GM12878 (cell line): ENCODE measurements around the gene RFX7. TPM values are rescaled to one million over a fixed set of nuclear protein-coding genes. Genes with fewer than 3 reads are reported as not detected.

Experiments
- ATAC-seq: fragments of 200-7000 bp; cut with Tn5 transposase; 3 replicates; pipeline ENCODE4 v1.9.1; 2020; ENCODE audit warnings: mild to moderate bottlenecking, moderate library complexity
- BruUV-seq: library from RNA; stranded (reverse); fragments of 400-500 nt; replicated peaks from 2 replicates; lab custom pipeline; 2021; lab: Mats Ljungman, UMichigan
- CTCF ChIA-PET: fragments of 300-600 bp; sonication (Branson Sonifier 250); formaldehyde crosslinking; extraction: SDS; loops from one replicate; lab custom pipeline; 2021; ENCODE audit warnings: inconsistent platforms; lab: Yijun Ruan, JAX
- POLR2A ChIA-PET: fragments of 350-600 bp; formaldehyde crosslinking; extraction: SDS; loops from one replicate; lab custom pipeline; 2021; ENCODE audit warnings: inconsistent platforms; lab: Charles Lee
- RAD21 ChIA-PET: fragments of 300-600 bp; sonication (Branson Sonifier 250); formaldehyde crosslinking; loops from one replicate; lab custom pipeline; 2023; ENCODE audit warnings: antibody characterized with exemption; ENCODE audit not compliant: unreplicated experiment; lab: Charles Lee
- SMC1A ChIA-PET: fragments of 300-600 bp; sonication (Branson Sonifier 250); formaldehyde crosslinking; loops from one replicate; lab custom pipeline; 2023; ENCODE audit not compliant: unreplicated experiment, uncharacterized antibody; lab: Charles Lee
- DNase-seq: peaks from one replicate; pipeline ENCODE4 v3.0.0-alpha.2; 2011; ENCODE audit warnings: low read depth, low spot score
- FAIRE-seq: peaks from 3 replicates; lab custom pipeline; 2011; peaks lifted over from hg19 to GRCh38; lab: Jason Lieb, UNC
- H2AFZ ChIP-seq: 2 replicates; pipeline ENCODE4 v1.6.0; 2011; ENCODE audit warnings: low read depth, low read length, control low read depth; ENCODE audit not compliant: control insufficient read depth
- H3K27ac ChIP-seq: 2 replicates; pipeline ENCODE4 v1.5.1; 2011; ENCODE audit warnings: control low read depth; ENCODE audit not compliant: control insufficient read depth, insufficient read depth
- H3K27me3 ChIP-seq, 2 experiments: replicated peaks in 1 of 2; 2 replicates each; pipeline versions ENCODE4 v1.6.0 to v1.6.1; 2011; ENCODE audit warnings: low read length in 1 of 2; ENCODE audit not compliant: control insufficient read depth in 2 of 2, insufficient read depth in 2 of 2
- H3K36me3 ChIP-seq, 2 experiments: 2 replicates each; pipeline ENCODE4 v1.5.1; 2011; ENCODE audit warnings: low read length in 1 of 2; ENCODE audit not compliant: control insufficient read depth in 2 of 2, insufficient read depth in 2 of 2
- H3K4me1 ChIP-seq: 2 replicates; pipeline ENCODE4 v1.6.1; 2011; ENCODE audit warnings: mild to moderate bottlenecking, low read length, moderate library complexity, mixed read lengths; ENCODE audit not compliant: control insufficient read depth, insufficient read depth
- H3K4me2 ChIP-seq: 2 replicates; pipeline ENCODE4 v1.6.0; 2011; ENCODE audit warnings: control low read depth; ENCODE audit not compliant: control insufficient read depth, insufficient read depth
- H3K4me3 ChIP-seq: fragments of 200-600 bp; sonication (generic); 2 replicates; pipeline ENCODE4 v1.5.1; 2016
- H3K79me2 ChIP-seq: 2 replicates; pipeline ENCODE4 v1.6.0; 2011; ENCODE audit warnings: low read length; ENCODE audit not compliant: control insufficient read depth, insufficient read depth
- H3K9ac ChIP-seq: 2 replicates; pipeline ENCODE4 v1.8.0; 2011; ENCODE audit warnings: low read length, control low read depth, mixed read lengths; ENCODE audit not compliant: control insufficient read depth, insufficient read depth
- H3K9me3 ChIP-seq: replicated peaks from 3 replicates; pipeline ENCODE4 v1.5.1; 2011; ENCODE audit warnings: mild to moderate bottlenecking, low read length; ENCODE audit not compliant: control insufficient read depth, insufficient read depth
- H4K20me1 ChIP-seq: 2 replicates; pipeline ENCODE4 v1.6.0; 2011; ENCODE audit not compliant: control insufficient read depth, insufficient read depth
- ESRRA ChIP-seq: IDR thresholded peaks from 2 replicates; pipeline ENCODE4 v1.6.1; 2012; ENCODE audit warnings: mild to moderate bottlenecking, low read length, improper control_type of control experiment
- IRF4 ChIP-seq: IDR thresholded peaks from 2 replicates; pipeline ENCODE4 v1.6.1; 2011; ENCODE audit warnings: low read depth, low read length
- KLF5 ChIP-seq: fragments of 450-650 bp; IDR thresholded peaks from 2 replicates; pipeline ENCODE4 v1.6.1; 2014; ENCODE audit warnings: mild to moderate bottlenecking; ENCODE audit not compliant: partially characterized antibody
- NBN ChIP-seq: fragments of 450-650 bp; IDR thresholded peaks from 2 replicates; pipeline ENCODE4 v1.6.1; 2016
- NR2F1 ChIP-seq: fragments of 450-650 bp; conservative IDR thresholded peaks from 2 replicates; pipeline ENCODE4 v1.6.1; 2017; ENCODE audit warnings: mild to moderate bottlenecking
- PML ChIP-seq: IDR thresholded peaks from 2 replicates; pipeline ENCODE4 v1.6.1; 2012; ENCODE audit warnings: low read length, inconsistent platforms
- SPI1 ChIP-seq: IDR thresholded peaks from 2 replicates; pipeline ENCODE4 v1.6.1; 2011; ENCODE audit warnings: low read depth, mild to moderate bottlenecking, low read length, moderate library complexity, borderline replicate concordance; ENCODE audit not compliant: insufficient read depth
- YY1 ChIP-seq: IDR thresholded peaks from 2 replicates; pipeline ENCODE4 v1.6.1; 2011; ENCODE audit warnings: low read depth, mild to moderate bottlenecking, low read length
- ZSCAN29 ChIP-seq: fragments of 450-650 bp; IDR thresholded peaks from 2 replicates; pipeline ENCODE4 v1.6.1; 2017; ENCODE audit warnings: mild to moderate bottlenecking, moderate library complexity
- WGBS: methylation state at CpG from one replicate; pipeline ENCODE4 v1.1.6; 2016; ENCODE audit warnings: low lambda C conversion rate; ENCODE audit not compliant: insufficient replicate concordance, insufficient coverage; ENCODE audit errors: missing lambda C conversion rate; 5-methylcytosine and 5-hydroxymethylcytosine counted together
- in situ Hi-C: fragments of 300-500 bp; cut with MboI; formaldehyde crosslinking; loops from 9 replicates; pipeline ENCODE4 v1.14.3; 2018; ENCODE audit warnings: mixed read lengths
- intact Hi-C: fragments of 100-400 bp; cut with micrococcal nuclease; formaldehyde crosslinking; loops from one replicate; pipeline ENCODE4 v1.14.2; 2022; ENCODE audit not compliant: unreplicated experiment
- polyA plus RNA-seq, 11 experiments: library from polyadenylated mRNA; depleted of rRNA in 4 of 11; unstranded in 6 of 11; stranded (reverse) in 5 of 11; fragments of >200 nt; fragmentation: Nextera tagmentation in 4 of 11; fragmentation: Illumina TruSeq in 1 of 11; extraction: Ambion mirVana in 4 of 11; extraction: Trizol in 1 of 11; gene quantifications; 1 replicate in 1 of 11; 2 replicates in 10 of 11; pipeline versions ENCODE4 v1.2.1 to v1.2.3, GENCODE V29; 2011 to 2016; ENCODE audit warnings: inconsistent platforms in 2 of 11, missing spikeins in 2 of 11, low read depth in 1 of 11
- total RNA-seq, 4 experiments: library from RNA; depleted of rRNA in 3 of 4; stranded (reverse); fragments of >200 nt in 3 of 4; fragmentation: Illumina TruSeq in 1 of 4; extraction: Trizol in 1 of 4; gene quantifications; 2 replicates each; pipeline versions ENCODE4 v1.2.1 to v1.2.3, GENCODE V29; 2013 to 2021

Gene RFX7
- total and polyA plus RNA-seq, 10 of the 15 experiments (the other 5 are each of a cell fraction or from before 2014, with no cell fraction given) = 3.2 to 31.4 (median 10.7) TPM

GRCh38 chr15:56251315-56252095 is 7.8 kb upstream of the RFX7 start (continued):
- TF ChIP-seq ESRRA (no peak), NBN (no peak), YY1 (no peak), PML (no peak)
- TF ChIP-seq, all 136 proteins: peak for 0

DNA sequence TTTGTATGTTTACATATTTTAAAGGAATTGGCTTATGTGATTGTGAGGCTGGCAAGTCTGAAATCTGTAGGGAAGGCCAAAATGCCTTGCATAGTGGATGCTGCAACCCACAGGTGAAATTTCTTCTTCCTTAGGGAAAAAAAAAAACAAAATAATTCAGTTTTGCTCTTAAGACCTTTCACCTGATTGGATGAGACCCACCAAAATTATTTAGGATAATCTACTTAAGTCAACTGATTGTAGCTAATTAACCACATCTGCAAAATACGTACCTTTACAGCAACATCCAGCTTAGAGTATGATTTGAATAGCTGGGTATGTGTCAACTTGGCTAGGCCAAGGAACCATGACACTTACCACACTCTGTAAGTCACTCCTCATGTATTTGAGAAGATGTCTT is 6.9 kb upstream of the RFX7 start:
- Histone ChIP-seq H3K36me3 (no peaks in the 10 kb centered on the region), H3K27me3 (no peaks in the 10 kb centered on the region), H3K79me2 (0 out of 2 replicates have a peak, but pooled peaks cover 1% of the 10 kb centered on the region), H3K9ac (no peak overlapping the region), H3K27ac (no peak overlapping the region), H3K4me3 (no peak overlapping the region), H4K20me1 (no peaks in the 10 kb centered on the region), H3K9me3 (no peaks in the 10 kb centered on the region), H3K4me1 (no peaks in the 10 kb centered on the region), H3K4me2 (no peak overlapping the region)
- FAIRE-seq = no peak
- no TSS peak for BruUV-seq
- 100% methylated on average over 1 of the region's 1 CpG for WGBS
- RAD21 ChIA-PET = interaction anchor here (3.1 kb wide), 1 partner anchor 176 kb away, joined by 15 read pairs; no protein-coding TSS in a partner anchor
- in situ Hi-C loops = no loop called here
- SMC1A ChIA-PET = interaction anchor here (0.8 to 2.2 kb wide), 5 partner anchors 9 to 186 kb away, joined by 3 to 7 read pairs (median 3); no protein-coding TSS in a partner anchor
- POLR2A ChIA-PET = no interaction called here
- no peak for ATAC-seq
- DNase-seq = no peak
- CTCF ChIA-PET = interaction anchor here (0.6 to 5.5 kb wide), 2 partner anchors 177 to 189 kb away, joined by 3 to 123 read pairs; no protein-coding TSS in a partner anchor
- TF ChIP-seq ZSCAN29 = no peak
- TF ChIP-seq KLF5 = no peak
- no peak for TF ChIP-seq SPI1
- no peak for TF ChIP-seq IRF4
- TF ChIP-seq NR2F1 = no peak
- TF ChIP-seq, all 136 proteins: peak for 0
- intact Hi-C loops = no loop called here
- H2AFZ ChIP-seq = no peak overlapping the region
